ENCODE measurements around the gene LBP. TPM values are rescaled to one million over a fixed set of nuclear protein-coding genes. Genes with fewer than 3 reads are reported as not detected.
A peak's percentile ranks its signal among the peaks of the same experiment; 100 is the strongest.

Gene LBP
- total RNA-seq, 1 donor: not detected

- no peak for DNase-seq (ENCODE audit: low read depth)
- no peak overlapping the region for H3K4me3 ChIP-seq (ENCODE audit: low read depth, low read length)
- TF ChIP-seq, protein P1, sequence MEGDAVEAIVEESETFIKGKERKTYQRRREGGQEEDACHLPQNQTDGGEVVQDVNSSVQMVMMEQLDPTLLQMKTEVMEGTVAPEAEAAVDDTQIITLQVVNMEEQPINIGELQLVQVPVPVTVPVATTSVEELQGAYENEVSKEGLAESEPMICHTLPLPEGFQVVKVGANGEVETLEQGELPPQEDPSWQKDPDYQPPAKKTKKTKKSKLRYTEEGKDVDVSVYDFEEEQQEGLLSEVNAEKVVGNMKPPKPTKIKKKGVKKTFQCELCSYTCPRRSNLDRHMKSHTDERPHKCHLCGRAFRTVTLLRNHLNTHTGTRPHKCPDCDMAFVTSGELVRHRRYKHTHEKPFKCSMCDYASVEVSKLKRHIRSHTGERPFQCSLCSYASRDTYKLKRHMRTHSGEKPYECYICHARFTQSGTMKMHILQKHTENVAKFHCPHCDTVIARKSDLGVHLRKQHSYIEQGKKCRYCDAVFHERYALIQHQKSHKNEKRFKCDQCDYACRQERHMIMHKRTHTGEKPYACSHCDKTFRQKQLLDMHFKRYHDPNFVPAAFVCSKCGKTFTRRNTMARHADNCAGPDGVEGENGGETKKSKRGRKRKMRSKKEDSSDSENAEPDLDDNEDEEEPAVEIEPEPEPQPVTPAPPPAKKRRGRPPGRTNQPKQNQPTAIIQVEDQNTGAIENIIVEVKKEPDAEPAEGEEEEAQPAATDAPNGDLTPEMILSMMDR (IDR thresholded peaks at IDR 0.05; ENCODE audit: insufficient read depth, low read length): no peak
Measured at GRCh38 chr20:38302786-38303185, 43.5 kb upstream of the LBP start.

DNA sequence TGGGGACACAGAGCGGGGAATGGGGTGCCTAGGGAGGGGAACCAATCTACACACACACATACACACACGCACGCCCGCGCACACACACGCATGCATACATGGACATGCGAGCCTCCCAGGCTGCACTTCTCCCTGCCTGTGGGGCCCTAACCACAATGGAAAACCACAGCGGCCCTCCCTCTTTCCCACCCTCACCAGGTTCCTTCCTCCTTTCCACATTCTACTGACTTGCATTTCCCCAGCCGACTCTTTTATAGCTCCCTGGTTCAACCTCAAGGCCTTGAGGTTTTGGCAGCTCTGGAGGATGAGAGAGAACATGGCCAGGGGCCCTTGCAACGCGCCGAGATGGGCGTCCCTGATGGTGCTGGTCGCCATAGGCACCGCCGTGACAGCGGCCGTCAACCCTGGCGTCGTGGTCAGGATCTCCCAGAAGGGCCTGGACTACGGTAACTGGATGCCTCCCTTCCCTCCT, 42.3 kb upstream of the LBP start, which contains the start of gene BPI:
Gene BPI (plus strand): TSS at position 249 of the 472 bp plus-strand sequence. CDS start 68 bp downstream, at position 317.
- no peak within 1 kb of the TSS for H3K4me3 ChIP-seq (ENCODE audit: low read depth, low read length)
- no peak for DNase-seq (ENCODE audit: low read depth)
- TF ChIP-seq, protein P1 (IDR thresholded peaks at IDR 0.05; ENCODE audit: insufficient read depth, low read length): no peak

DNA sequence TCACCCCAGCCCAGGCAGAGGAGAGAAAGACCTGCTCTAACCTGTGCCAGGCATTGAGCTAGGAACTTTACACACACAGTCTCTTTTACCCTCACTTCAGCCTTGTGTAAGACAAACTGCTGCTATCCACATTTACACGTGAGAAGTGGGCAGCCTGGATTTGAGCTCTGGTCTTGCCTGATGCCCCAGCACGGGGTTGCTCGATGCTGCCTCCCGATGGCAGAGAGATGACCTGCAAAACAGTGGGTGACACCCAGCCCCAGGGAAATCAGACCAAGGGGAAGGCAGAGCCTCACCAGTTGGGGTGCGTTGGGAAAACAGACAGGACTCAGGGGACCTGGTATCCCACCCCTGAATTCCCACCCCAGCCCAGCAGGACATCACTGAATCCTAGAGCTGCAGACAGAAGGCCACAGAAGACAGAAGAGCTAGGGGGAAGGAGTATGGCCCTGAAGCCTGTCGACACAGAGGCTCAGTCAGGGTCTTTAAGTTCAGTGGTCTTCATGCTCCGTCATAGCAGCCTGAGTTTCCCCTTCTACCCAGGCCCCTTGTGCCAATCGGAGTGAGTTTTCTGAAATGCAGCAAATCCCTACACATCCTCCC, 41.3 kb upstream of the LBP start:
- TF ChIP-seq, protein P1 (IDR thresholded peaks at IDR 0.05; ENCODE audit: insufficient read depth, low read length): peak; percentile 61
- peak; percentile 45 for DNase-seq (ENCODE audit: low read depth)
- H3K4me3 ChIP-seq (ENCODE audit: low read depth, low read length): no peak overlapping the region

DNA sequence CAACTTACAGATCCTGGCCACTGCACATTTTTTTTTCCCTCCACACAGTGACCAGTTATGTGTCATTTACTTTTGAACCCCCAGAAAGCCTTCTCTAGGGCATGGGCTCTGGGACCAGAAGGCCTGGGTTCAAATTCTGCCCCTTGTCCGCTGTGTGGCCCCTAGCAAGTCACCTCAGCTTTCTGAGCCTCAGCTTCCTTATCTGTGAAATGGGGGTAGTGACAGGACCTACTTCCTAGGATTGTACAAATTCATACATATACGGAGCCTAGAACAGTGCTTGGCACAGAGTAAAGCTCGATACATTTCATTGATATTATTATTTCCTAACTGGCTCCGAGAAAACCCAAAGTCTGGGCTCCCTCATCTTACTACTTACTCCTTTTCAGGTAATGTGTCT, 40.7 kb upstream of the LBP start:
- H3K4me3 ChIP-seq (ENCODE audit: low read depth, low read length): no peak overlapping the region
- TF ChIP-seq, protein P1 (IDR thresholded peaks at IDR 0.05; ENCODE audit: insufficient read depth, low read length): no peak
- no peak for DNase-seq (ENCODE audit: low read depth)

GRCh38 chr20:38306379-38306778, 39.9 kb upstream of the LBP start:
- H3K4me3 ChIP-seq (ENCODE audit: low read depth, low read length): no peak overlapping the region
- TF ChIP-seq, protein P1 (IDR thresholded peaks at IDR 0.05; ENCODE audit: insufficient read depth, low read length): no peak
- no peak for DNase-seq (ENCODE audit: low read depth)

DNA sequence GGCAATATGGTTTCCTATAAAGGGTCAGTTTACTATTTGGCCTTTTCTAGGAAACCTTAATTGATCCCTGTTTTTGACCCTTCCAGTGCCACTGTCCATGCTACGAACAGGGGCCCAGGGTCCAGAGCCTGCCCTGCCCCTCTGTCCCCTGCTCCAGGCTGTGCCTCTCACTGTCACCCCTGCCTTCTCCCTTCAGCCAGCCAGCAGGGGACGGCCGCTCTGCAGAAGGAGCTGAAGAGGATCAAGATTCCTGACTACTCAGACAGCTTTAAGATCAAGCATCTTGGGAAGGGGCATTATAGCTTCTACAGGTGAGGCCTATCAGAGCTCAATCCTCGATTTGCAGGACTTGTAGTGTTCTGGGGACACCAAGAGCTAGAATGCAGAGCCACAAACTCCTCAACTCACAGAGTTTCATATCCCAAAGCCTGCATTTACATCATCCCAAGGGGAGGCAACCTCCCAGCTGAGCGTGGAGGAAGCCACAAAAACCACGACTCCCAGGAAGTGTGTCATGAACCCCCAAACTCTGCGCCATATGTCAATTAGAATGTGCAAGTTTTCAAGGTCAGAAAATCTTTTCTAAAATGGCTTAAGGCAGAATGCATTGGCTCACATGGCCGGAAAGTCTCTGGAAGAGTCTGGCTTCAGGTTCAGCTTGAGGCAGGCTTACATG, 38.8 kb upstream of the LBP start:
- TF ChIP-seq, protein P1 (IDR thresholded peaks at IDR 0.05; ENCODE audit: insufficient read depth, low read length): no peak
- H3K4me3 ChIP-seq (ENCODE audit: low read depth, low read length): no peak overlapping the region
- peak; percentile 66 for DNase-seq (ENCODE audit: low read depth)
